ENCODE data around the gene DPH3. TPM values are rescaled to one million over a fixed set of nuclear protein-coding genes. Genes with fewer than 3 reads are reported as not detected.

The DPH3 gene
- total and polyA plus RNA-seq, 9 donors: 7.4 to 28.3 (median 13.5) TPM

- H3K27me3 ChIP-seq: no peaks in the 10 kb centered on the region
- H3K9me3 ChIP-seq: no peaks in the 10 kb centered on the region
- no peak overlapping the region for H3K27ac ChIP-seq
- peak in 4 of 5 donors; percentile 36 to 70 (median 52) for DNase-seq
- TF ChIP-seq CTCF (IDR thresholded peaks at IDR 0.05) (peak; percentile 69 to 85 (median 79)), EP300 (IDR thresholded peaks at IDR 0.05) (no peak), POLR2A (IDR thresholded peaks at IDR 0.05) (no peak)
- intact Hi-C loops (cut with DNase I): loop anchor here in 2 of 4 donors (5.0 to 10.0 kb wide), 2 partner anchors 225 to 227 kb away; partner anchors contain the start of gene RFTN1 (in 1 of the 2)
- no peak overlapping the region for H3K4me3 ChIP-seq
- WGBS, 3 donors: 58 to 66% (median 59%) methylated on average over 3 of the region's 3 CpGs
- H3K36me3 ChIP-seq: no peaks in the 10 kb centered on the region
- H3K4me1 ChIP-seq (ENCODE audit: insufficient read depth): peaks cover 2% of the 10 kb centered on the region
Observed at GRCh38 chr3:16290007-16290826, 25.5 kb upstream of the DPH3 start.

GRCh38 chr3:16289144-16289889 lies 24.6 kb upstream of the DPH3 start:
- DNase-seq: no peak
- H3K36me3 ChIP-seq: no peaks in the 10 kb centered on the region
- no peak overlapping the region for H3K4me3 ChIP-seq
- H3K9me3 ChIP-seq: no peaks in the 10 kb centered on the region
- WGBS, 3 donors: 84 to 92% (median 85%) methylated on average over 2 of the region's 2 CpGs
- no peak for TF ChIP-seq EP300 (IDR thresholded peaks at IDR 0.05)
- no peak for TF ChIP-seq POLR2A (IDR thresholded peaks at IDR 0.05)
- no peak for TF ChIP-seq CTCF (IDR thresholded peaks at IDR 0.05)
- intact Hi-C loops (cut with DNase I): loop anchor here (2.0 to 5.0 kb wide), 4 partner anchors 228 to 263 kb away; no protein-coding TSS in a partner anchor
- H3K27ac ChIP-seq: no peak overlapping the region
- peaks cover 3% of the 10 kb centered on the region for H3K4me1 ChIP-seq (ENCODE audit: insufficient read depth)
- no peaks in the 10 kb centered on the region for H3K27me3 ChIP-seq

GRCh38 chr3:16288664-16289063 lies 23.9 kb upstream of the DPH3 start:
- peaks cover 3% of the 10 kb centered on the region for H3K4me1 ChIP-seq (ENCODE audit: insufficient read depth)
- TF ChIP-seq EP300 (IDR thresholded peaks at IDR 0.05): no peak
- TF ChIP-seq POLR2A (IDR thresholded peaks at IDR 0.05): no peak
- no peak for TF ChIP-seq CTCF (IDR thresholded peaks at IDR 0.05)
- no peak overlapping the region for H3K4me3 ChIP-seq
- no peak for DNase-seq
- 75 to 100% (median 76%) methylated on average over 1 of the region's 1 CpG for WGBS, 3 donors
- intact Hi-C loops (cut with DNase I): loop anchor here (2.0 to 5.0 kb wide), 4 partner anchors 229 to 264 kb away; no protein-coding TSS in a partner anchor
- H3K36me3 ChIP-seq: no peaks in the 10 kb centered on the region
- H3K27me3 ChIP-seq: no peaks in the 10 kb centered on the region
- no peaks in the 10 kb centered on the region for H3K9me3 ChIP-seq
- no peak overlapping the region for H3K27ac ChIP-seq

- DNase-seq: no peak
- 67 to 73% (median 73%) methylated on average over 6 of the region's 6 CpGs for WGBS, 3 donors
- H3K27ac ChIP-seq: no peak overlapping the region
- no peaks in the 10 kb centered on the region for H3K9me3 ChIP-seq
- H3K4me1 ChIP-seq (ENCODE audit: insufficient read depth): peaks cover 3% of the 10 kb centered on the region
- H3K36me3 ChIP-seq: no peaks in the 10 kb centered on the region
- intact Hi-C loops (cut with DNase I): loop anchor here (5.0 kb wide), 3 partner anchors 230 to 265 kb away; no protein-coding TSS in a partner anchor
- H3K27me3 ChIP-seq: no peaks in the 10 kb centered on the region
- no peak overlapping the region for H3K4me3 ChIP-seq
- TF ChIP-seq EP300 (IDR thresholded peaks at IDR 0.05) (no peak), CTCF (IDR thresholded peaks at IDR 0.05) (no peak), POLR2A (IDR thresholded peaks at IDR 0.05) (no peak)
Observed at GRCh38 chr3:16286751-16287543, 22.2 kb upstream of the DPH3 start.

All from ovary (tissue), 9 donors.